Kidney epithelial cell (primary cell): ENCODE results near the gene FLT3. TPM values are rescaled to one million over a fixed set of nuclear protein-coding genes. Genes with fewer than 3 reads are reported as not detected.
"Not testable (repeated sequence)": the region's sequence is repeated elsewhere in the genome, so short reads cannot be mapped to it uniquely, and the experiment has no call there.

Experiments
- DNase-seq: peaks from one replicate; pipeline ENCODE4 v3.0.0-alpha.2; 2010; ENCODE audit warnings: low read depth
- H3K27me3 ChIP-seq: 2 replicates; pipeline ENCODE4 v1.6.0; 2011; ENCODE audit warnings: low read length; ENCODE audit not compliant: control insufficient read depth, insufficient read depth
- H3K36me3 ChIP-seq: 2 replicates; pipeline ENCODE4 v1.5.1; 2011; ENCODE audit warnings: low read length; ENCODE audit not compliant: control insufficient read depth, insufficient read depth
- H3K4me3 ChIP-seq: 2 replicates; pipeline ENCODE4 v1.5.1; 2011; ENCODE audit warnings: low read depth, mild to moderate bottlenecking, control low read depth, low read length
- CTCF ChIP-seq: IDR thresholded peaks from 2 replicates; pipeline ENCODE4 v1.5.1; 2011; ENCODE audit warnings: mild to moderate bottlenecking, moderate library complexity, low read length, control low read depth, inconsistent platforms; ENCODE audit not compliant: insufficient read depth, poor library complexity, severe bottlenecking
- total RNA-seq: library from RNA; depleted of rRNA; stranded (reverse); fragments of >200 nt; gene quantifications from 2 replicates; pipeline ENCODE4 v1.2.3, GENCODE V29; 2015

The FLT3 gene
- total RNA-seq, result 0.21 and 0.88 TPM in 2 replicates

GRCh38 chr13:28100150-28101121 lies at the start of gene FLT3:
FLT3 (minus strand) TSS chr13:28100576; CDS start chr13:28100510, 66 bp downstream.
- H3K27me3 ChIP-seq, result peaks cover 31% of the 10 kb centered on the region
- DNase-seq, result no peak

GRCh38 chr13:28147495-28147894 lies 47.1 kb upstream of the FLT3 start:
- no peak for DNase-seq
- no peaks in the 10 kb centered on the region for H3K27me3 ChIP-seq
- TF ChIP-seq CTCF, result no peak

More at GRCh38 chr13:28100150-28101121, at the start of gene FLT3:
- no peak for TF ChIP-seq CTCF
- Histone ChIP-seq H3K4me3 (peak within 1 kb of the TSS; percentile 34), H3K36me3 (no peaks in the 10 kb centered on the region)

GRCh38 chr13:28145049-28145448 lies 44.7 kb upstream of the FLT3 start:
- Histone ChIP-seq H3K27me3 (no peaks in the 10 kb centered on the region), H3K36me3 (no peaks in the 10 kb centered on the region), H3K4me3 (no peak overlapping the region)
- DNase-seq, result no peak
- no peak for TF ChIP-seq CTCF

More at GRCh38 chr13:28147495-28147894, 47.1 kb upstream of the FLT3 start:
- Histone ChIP-seq H3K36me3 (no peaks in the 10 kb centered on the region), H3K4me3 (no peak overlapping the region)

DNA sequence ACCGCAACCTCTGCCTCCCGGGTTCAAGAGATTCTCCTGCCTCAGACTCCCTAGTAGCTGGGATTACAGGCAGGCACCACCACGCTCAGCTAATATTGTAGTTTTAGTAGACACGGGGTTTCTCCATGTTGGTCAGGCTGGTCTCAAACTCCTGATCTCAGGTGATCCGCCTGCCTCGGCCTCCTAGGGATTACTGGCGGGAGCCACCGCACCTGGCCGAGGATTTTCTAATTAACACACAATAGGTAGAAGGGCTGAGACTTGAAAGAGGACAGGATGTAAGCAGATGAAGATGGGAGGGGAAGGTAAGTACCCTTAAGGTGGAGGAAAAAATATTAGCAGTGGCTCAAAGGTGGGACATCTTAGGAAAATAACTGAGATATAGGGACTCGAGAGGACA lies 41.2 kb upstream of the FLT3 start:
- not testable (repeated sequence) for DNase-seq, H3K4me3 ChIP-seq, H3K36me3 ChIP-seq, H3K27me3 ChIP-seq

- DNase-seq, result no peak
- no peak for TF ChIP-seq CTCF
- Histone ChIP-seq H3K36me3 (no peaks in the 10 kb centered on the region), H3K27me3 (no peaks in the 10 kb centered on the region), H3K4me3 (peak overlapping the region; percentile 75)
These were observed 40.2 kb upstream of the FLT3 start for GRCh38 chr13:28140433-28141125.

- Histone ChIP-seq H3K4me3 (peak overlapping the region; percentile 75), H3K36me3 (no peaks in the 10 kb centered on the region), H3K27me3 (no peaks in the 10 kb centered on the region)
- DNase-seq, result no peak
- no peak for TF ChIP-seq CTCF
These were observed 38.5 kb upstream of the FLT3 start for GRCh38 chr13:28138756-28139470.
